Activated T-helper 1 cell treated with Interleukin-2 at 50 U/mL for 16 hours (primary cell): Measurements from ENCODE around the gene ACVR1B.

Experiments used
- DNase-seq: peaks from one replicate; pipeline ENCODE4 v3.0.0-alpha.2; 2020; ENCODE audit warnings: low read depth

Gene ACVR1B

GRCh38 chr12:51917746-51918453 is 33.6 kb upstream of the ACVR1B start:
- DNase-seq: no peak

GRCh38 chr12:51920046-51920445 is 31.5 kb upstream of the ACVR1B start:
- DNase-seq: no peak

- DNase-seq: no peak
Observed at GRCh38 chr12:51921017-51921725, 30.3 kb upstream of the ACVR1B start.

DNA sequence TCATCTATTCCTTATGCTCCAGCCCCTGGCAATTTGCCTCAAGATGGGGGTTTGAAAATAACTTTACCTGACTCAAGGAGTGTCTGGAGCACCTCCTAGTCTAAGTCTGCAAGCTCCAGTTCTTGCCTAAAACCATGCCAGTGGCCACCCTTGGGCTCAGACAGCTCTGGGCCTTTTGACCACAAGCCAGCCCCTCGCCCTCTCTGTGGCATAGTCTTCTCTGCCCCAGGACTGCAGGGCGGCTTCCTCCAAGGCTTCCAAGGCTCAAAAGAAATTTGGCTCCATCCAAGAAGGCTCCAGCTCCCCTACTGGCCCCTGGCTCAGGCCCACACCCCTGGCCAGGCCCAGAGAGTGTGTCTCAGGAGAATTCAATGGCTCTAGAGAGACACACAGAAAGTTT is 29.4 kb upstream of the ACVR1B start:
- no peak for DNase-seq

DNA sequence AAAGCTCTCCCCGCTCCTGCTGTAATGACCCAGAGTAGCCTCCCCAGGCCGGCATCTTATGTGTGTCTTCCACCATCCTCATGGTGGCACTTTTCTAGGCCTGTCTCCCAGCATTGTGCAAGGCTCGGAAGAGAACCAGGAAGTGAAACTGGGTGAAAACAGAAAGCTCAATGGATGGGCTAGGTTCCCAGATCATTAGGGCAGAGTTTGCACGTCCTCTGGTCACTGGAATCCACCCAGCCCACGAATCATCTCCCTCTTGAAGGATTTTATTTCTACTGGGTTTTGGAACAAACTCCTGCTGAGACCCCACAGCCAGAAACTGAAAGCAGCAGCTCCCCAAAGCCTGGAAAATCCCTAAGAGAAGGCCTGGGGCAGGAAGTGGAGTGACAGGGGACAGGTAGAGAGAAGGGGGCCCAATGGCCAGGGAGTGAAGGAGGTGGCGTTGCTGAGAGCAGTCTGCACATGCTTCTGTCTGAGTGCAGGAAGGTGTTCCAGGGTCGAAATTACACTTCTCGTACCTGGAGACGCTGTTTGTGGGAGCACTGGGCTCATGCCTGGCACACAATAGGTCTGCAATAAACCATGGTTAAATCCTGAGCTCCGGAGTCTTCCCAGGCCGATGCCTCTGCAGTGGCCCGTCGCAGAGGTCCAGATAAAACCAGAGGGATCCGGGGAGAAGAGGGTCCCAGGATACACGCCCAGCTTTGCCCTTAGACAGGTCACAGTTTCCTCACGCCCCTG is 28.6 kb upstream of the ACVR1B start:
- no peak for DNase-seq

DNA sequence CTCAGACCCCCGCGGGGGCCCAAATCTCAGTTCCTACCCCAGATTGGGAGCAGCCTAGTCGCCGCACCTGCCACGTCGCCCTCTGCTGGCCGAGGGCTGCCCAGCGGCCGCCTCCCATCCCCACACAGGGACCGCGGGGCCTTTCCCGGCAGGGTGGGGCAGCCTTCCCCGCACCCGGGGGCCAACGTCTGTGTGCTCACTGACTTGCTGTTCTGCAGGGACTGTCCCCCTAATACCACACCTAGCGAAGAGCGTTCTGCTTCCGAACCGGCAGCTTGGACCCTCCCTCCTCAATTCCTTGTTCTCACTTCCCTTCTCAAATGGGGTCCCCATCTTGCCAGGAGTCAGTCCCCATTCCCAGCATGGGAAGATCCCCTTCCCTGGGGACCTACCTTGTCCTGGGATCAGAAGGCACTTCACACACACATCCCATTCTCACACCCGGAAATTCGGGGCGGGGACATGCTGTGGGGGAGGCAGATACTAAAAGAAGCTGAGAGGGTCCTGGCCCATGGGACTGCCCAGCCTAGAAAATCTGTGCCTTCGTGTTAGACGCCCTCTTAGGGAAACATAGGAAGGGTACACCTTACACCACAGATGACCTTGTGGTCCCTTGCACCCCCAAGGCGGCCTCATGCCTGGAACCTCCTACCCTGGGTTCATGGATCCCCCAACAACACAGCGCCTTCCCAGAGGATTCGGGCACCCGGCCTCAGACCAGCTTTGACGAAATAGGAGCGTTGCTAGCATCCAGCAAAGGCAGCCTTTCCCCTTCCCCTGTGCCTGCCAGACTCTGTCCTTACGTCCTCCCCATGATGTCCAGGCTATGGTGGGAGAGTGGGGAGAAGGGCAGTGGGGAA is 27.8 kb upstream of the ACVR1B start:
- DNase-seq: peak; percentile 38

DNA sequence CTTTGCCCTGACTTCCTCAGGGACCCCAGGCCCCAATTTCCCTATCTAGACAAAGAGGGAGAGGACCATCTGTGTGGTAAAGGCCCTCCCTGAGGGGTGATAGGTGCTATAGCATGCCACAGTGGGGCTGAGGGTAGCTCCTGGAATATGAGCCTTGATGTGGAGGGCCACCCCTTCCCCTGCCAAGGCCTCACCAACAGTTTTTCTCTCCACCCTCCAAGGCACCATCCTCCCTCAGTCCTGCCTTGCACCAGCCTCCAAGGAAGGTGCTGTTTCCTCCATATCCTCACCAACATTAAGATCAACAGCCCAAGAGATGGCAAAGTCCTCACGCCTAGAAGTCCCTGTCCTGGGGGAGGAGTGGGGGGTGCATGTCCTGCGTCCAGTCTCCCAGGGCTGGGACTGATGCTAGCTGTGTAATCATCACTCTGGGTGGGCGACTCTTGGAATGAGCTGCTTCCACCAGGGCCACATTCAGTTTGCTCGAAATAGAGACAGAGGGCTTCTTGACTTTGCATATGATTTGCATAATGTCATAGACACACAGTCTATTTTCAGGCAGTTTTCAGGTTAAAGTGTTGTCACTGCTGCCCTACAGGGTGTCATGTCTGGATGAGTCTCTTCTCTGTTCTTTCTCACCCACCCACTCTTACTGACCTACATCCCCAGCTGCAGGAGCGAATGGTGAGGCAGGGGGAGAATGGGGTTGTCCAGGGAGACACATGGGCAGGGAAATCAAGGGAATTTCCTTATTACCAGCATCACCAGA is 26.8 kb upstream of the ACVR1B start:
- DNase-seq: no peak

- DNase-seq: no peak
Observed at GRCh38 chr12:51925346-51926063, 26.0 kb upstream of the ACVR1B start.

DNA sequence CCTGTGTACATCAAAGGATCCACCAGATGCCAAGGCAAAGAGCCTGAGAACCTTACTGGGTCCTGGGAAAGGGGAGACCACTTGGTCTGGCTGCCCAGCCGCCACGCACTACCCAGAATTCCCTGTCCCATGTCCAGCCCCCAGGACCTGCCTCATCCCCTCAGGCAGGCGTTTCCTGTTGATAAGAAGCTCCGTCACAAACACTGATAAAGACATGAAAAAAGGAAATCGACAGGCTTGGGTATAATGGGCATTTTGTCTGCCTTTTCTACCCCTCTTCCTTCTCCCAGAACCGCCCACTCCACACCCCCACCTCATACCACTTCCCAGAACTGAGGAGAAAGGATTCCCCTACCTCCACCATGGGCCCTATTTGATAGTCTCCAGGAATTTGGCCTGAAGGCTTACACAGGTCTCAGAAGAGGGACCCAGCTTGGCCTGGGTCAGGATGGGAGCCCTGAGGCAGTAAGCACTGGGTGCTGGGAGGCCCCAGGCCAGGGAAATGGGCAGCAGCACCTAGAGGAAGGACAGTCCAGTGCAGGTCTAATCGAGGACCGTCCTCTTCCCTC is 25.4 kb upstream of the ACVR1B start:
- DNase-seq: no peak

DNA sequence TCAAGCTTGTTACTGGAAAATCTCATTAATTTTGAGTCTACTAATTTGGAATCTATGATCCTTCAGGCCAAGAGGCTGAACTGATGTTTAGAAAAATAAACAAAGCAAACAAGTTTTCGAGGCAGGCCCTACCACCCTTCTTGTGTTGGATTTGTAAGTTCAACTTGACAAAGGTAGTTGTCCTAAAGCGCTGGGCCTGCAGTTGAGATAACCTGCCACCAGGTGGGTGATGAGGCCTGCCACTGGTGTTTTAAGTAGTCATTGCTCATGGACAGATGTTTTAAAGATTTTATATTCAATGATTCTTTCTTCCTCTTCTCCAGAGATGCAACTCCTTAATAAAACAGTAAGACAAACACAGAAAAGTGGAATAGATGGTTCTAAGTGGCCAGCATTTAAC is 24.8 kb upstream of the ACVR1B start:
- no peak for DNase-seq

- no peak for DNase-seq
Observed at GRCh38 chr12:51932218-51933076, 19.1 kb upstream of the ACVR1B start.

DNA sequence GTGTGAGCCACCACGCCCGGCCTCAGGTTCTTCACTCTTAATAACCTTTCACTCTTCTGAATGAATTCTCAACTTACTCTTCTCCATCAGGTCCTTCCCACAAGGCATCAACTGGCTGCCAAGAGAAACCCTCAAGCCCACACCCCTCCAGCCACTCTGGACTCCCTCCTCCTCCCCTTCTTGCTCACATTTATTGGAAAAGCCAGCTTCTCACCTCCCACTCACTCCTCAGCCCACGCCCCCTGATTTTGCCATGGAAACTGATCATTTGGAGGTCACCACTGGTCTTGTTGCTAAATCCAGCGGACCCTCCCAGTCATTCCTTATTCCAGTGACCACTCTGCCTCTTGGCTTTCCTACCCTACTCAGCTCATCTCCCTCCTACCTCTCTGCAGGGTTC is 17.4 kb upstream of the ACVR1B start:
- DNase-seq: no peak

- no peak for DNase-seq
Observed at GRCh38 chr12:51937926-51938325, 13.6 kb upstream of the ACVR1B start.

DNA sequence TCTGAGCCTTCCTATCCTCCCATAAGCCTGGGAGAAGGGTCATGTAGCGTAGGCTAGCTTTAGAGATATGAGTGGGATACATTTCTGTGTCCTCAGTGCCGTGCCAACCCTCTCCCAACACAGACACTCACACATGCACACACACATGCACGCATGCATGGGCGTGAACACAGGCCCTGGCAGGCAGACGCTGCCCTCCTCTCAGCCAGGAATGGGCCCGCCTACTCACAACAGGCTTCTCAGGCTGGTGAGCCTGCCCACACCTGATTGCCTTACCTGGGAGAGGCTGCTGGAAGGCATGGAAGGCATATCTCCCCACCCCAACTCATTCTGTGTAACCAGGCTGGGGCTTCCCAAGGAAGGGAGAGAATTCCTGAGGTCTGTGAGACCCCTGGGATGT is 12.8 kb upstream of the ACVR1B start:
- DNase-seq: no peak

DNA sequence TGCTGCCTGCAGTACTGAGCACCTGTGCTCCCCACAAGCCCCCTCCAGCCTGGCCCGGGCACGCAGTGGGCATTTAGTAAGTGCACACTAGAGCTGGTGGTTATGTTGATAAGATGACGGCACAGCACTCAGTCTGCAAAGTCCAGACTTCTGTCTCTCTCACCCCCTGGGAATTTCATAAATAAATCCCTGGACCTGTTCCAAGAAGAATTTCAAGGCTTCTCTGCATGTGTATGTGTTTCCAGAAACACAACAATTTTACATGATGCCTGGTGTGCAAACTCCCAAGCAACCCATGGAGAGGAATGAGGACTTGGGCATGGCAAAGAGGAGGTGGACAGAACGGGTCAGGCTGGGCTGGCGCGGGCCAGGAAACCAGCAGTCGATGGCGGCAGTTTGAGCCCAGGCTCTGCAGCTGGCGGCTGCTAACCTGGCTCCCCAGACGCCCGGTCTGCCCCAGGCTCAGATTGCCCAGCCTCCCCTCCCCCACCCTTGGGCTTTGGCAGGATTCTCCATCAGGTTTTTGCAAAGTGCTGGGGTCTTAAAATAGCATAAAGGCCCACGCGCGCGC is 10.4 kb upstream of the ACVR1B start:
- DNase-seq: no peak

DNA sequence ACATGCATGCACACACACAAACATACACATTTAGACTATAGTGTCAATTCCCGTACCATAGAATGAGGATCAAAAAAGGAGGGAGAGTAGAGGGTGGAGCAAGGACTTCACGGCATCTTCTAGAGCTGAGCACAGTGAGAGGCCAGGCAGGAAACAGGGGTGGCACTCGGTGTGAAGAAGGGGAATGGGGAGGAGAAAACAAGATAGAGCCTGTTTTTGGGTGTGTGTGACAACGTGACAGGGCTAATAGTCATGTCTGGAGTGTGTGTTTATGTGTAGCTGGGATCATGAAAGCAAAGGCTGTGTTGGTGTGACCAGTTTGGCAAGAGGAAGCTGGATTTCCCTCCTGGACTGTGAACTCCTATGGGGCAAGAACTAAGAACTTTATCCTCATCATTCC is 9.9 kb upstream of the ACVR1B start:
- DNase-seq: no peak

- DNase-seq: no peak
Observed at GRCh38 chr12:51942056-51942455, 9.4 kb upstream of the ACVR1B start.

DNA sequence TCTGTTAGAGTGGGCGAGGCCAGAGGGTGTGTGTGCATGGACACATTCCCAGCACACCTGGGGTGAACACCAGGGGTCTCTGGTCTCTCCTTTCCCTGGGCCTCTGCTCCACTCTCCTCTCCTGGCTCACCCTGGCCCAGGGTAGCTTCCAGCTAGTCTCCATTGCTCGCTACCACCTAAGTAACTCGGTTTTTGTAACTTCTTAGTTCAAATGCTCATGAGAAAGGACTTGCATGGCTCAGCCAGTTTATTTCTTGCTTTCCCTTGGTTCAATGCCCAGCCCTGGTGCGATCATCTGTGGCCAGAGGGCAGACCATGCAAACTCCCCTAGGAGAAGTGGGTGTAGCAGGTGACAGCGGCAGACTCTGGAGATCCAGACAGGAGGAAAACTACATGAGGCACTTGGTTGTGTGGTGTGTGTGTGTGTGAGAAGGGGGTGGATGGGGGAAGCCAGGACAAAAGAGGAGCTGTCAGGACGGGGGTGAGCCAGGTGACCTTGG is 8.9 kb upstream of the ACVR1B start:
- no peak for DNase-seq

DNA sequence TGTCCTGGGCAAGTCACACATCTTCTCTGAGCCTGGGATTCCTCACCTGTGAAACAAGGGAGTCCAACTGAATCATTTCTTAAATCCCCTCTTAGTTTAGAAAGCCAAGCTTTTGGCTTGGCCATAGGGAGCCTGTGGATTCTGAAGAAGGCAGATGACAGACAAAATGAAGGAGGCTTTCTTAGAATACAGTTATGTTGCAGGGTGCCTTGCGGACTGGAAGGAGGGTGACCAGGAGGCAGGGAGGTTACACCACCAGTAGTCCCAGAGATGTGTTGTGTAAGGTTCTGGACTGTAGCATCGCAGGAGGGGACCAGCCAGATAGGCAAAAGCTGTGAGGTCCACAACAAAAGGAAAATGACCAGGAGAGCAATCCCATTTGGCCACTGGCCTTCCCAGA is 8.2 kb upstream of the ACVR1B start:
- DNase-seq: no peak
